Smooth muscle cell (in vitro differentiated cells): ENCODE results near the gene SRSF1. TPM values are rescaled to one million over a fixed set of nuclear protein-coding genes. Genes with fewer than 3 reads are reported as not detected.

ENCODE experiments used
- DNase-seq: peaks from one replicate; lab custom pipeline; 2025; ENCODE audit not compliant: unreplicated experiment; lab: John Stamatoyannopoulos, UW
- H2AFZ ChIP-seq: fragments of 200-600 bp; sonication (generic); 2 replicates; pipeline ENCODE4 v1.6.0; 2016; ENCODE audit warnings: antibody characterized with exemption, low read depth, mild to moderate bottlenecking
- H3F3A ChIP-seq: fragments of 200-600 bp; sonication (generic); 2 replicates; pipeline ENCODE4 v1.6.0; 2017; ENCODE audit warnings: antibody characterized with exemption, low read depth
- H3K27ac ChIP-seq: fragments of 200-600 bp; sonication (generic); 2 replicates; pipeline ENCODE4 v1.5.1; 2016; ENCODE audit warnings: low read depth, mild to moderate bottlenecking
- H3K27me3 ChIP-seq: fragments of 200-600 bp; sonication (generic); 2 replicates; pipeline ENCODE4 v1.6.1; 2016; ENCODE audit warnings: low read depth, mild to moderate bottlenecking
- H3K36me3 ChIP-seq: fragments of 200-600 bp; sonication (generic); 2 replicates; pipeline ENCODE4 v1.5.1; 2016; ENCODE audit warnings: low read depth
- H3K4me1 ChIP-seq: fragments of 200-600 bp; sonication (generic); 2 replicates; pipeline ENCODE4 v1.5.1; 2016; ENCODE audit warnings: low read depth
- H3K4me2 ChIP-seq: fragments of 200-600 bp; sonication (generic); 2 replicates; pipeline ENCODE4 v1.6.0; 2016; ENCODE audit warnings: mild to moderate bottlenecking
- H3K4me3 ChIP-seq: fragments of 200-600 bp; sonication (generic); 2 replicates; pipeline ENCODE4 v1.5.1; 2016; ENCODE audit warnings: mild to moderate bottlenecking
- H3K79me2 ChIP-seq: fragments of 200-600 bp; sonication (generic); 2 replicates; pipeline ENCODE4 v1.6.0; 2016; ENCODE audit warnings: low read depth, mild to moderate bottlenecking
- H3K9ac ChIP-seq: fragments of 200-600 bp; sonication (generic); 2 replicates; pipeline ENCODE4 v1.6.0; 2016; ENCODE audit warnings: low read depth
- H3K9me3 ChIP-seq: fragments of 200-600 bp; sonication (generic); replicated peaks from 2 replicates; pipeline ENCODE4 v1.5.1; 2016; ENCODE audit warnings: low read depth
- H4K20me1 ChIP-seq: fragments of 200-600 bp; sonication (generic); 2 replicates; pipeline ENCODE4 v1.6.0; 2016; ENCODE audit warnings: low read depth
- WGBS: methylation state at CpG from one replicate; pipeline ENCODE4 v1.1.7; 2016; ENCODE audit warnings: low lambda C conversion rate; 5-methylcytosine and 5-hydroxymethylcytosine counted together
- polyA plus RNA-seq: library from polyadenylated mRNA; unstranded; fragments of >200 nt; fragmentation: Nextera tagmentation; extraction: Ambion mirVana; gene quantifications from 2 replicates; pipeline ENCODE4 v1.2.1, GENCODE V29; 2016
- total RNA-seq: library from RNA; depleted of rRNA; stranded (reverse); fragments of >200 nt; gene quantifications from 2 replicates; pipeline ENCODE4 v1.2.3, GENCODE V29; 2014
- TF ChIP-seq, protein P1 (sequence below): fragments of 200-600 bp; sonication (generic); IDR thresholded peaks from 2 replicates; pipeline ENCODE4 v1.5.1; 2017; ENCODE audit warnings: borderline replicate concordance, mild to moderate bottlenecking, antibody characterized with exemption; ENCODE audit not compliant: insufficient read depth, poor library complexity, severe bottlenecking

Gene SRSF1
- total and polyA plus RNA-seq, 2 experiments from 2014 or later = 57.9 to 200 TPM

DNA sequence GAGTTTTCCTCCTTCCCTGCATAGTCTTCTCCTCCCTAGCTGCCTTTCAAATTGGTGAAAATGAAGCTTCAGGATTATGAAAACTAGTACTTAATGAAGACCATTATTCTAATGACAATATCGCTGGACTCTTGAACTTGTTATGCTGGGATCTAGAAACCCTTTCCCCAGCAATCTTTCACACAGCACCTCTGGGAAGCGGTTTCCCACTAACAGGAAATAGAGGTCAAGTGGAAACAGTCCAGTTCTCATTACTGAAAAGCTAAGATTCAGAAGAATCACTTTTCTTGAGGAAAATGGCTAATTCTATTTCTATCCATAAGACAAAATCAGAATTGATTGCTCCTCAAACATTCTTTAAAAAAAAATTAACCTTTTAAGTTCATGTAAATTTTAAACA is 17.0 kb downstream of the SRSF1 start:
- no peaks in the 10 kb centered on the region for H3K27me3 ChIP-seq
- peaks cover 57% of the 10 kb centered on the region for H3F3A ChIP-seq
- peaks cover 35% of the 10 kb centered on the region for H3K4me1 ChIP-seq
- H3K9ac ChIP-seq = no peak overlapping the region
- 91% methylated on average over 2 of the region's 2 CpGs for WGBS
- no peak overlapping the region for H3K4me2 ChIP-seq
- no peak for DNase-seq
- no peaks in the 10 kb centered on the region for H3K9me3 ChIP-seq
- TF ChIP-seq, protein P1, sequence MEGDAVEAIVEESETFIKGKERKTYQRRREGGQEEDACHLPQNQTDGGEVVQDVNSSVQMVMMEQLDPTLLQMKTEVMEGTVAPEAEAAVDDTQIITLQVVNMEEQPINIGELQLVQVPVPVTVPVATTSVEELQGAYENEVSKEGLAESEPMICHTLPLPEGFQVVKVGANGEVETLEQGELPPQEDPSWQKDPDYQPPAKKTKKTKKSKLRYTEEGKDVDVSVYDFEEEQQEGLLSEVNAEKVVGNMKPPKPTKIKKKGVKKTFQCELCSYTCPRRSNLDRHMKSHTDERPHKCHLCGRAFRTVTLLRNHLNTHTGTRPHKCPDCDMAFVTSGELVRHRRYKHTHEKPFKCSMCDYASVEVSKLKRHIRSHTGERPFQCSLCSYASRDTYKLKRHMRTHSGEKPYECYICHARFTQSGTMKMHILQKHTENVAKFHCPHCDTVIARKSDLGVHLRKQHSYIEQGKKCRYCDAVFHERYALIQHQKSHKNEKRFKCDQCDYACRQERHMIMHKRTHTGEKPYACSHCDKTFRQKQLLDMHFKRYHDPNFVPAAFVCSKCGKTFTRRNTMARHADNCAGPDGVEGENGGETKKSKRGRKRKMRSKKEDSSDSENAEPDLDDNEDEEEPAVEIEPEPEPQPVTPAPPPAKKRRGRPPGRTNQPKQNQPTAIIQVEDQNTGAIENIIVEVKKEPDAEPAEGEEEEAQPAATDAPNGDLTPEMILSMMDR = no peak
- H3K27ac ChIP-seq = peak overlapping the region; percentile 99
- H3K79me2 ChIP-seq = peaks cover 26% of the 10 kb centered on the region
- H4K20me1 ChIP-seq = peaks cover 19% of the 10 kb centered on the region
- H2AFZ ChIP-seq = no peak overlapping the region
- no peaks in the 10 kb centered on the region for H3K36me3 ChIP-seq
- no peak overlapping the region for H3K4me3 ChIP-seq

DNA sequence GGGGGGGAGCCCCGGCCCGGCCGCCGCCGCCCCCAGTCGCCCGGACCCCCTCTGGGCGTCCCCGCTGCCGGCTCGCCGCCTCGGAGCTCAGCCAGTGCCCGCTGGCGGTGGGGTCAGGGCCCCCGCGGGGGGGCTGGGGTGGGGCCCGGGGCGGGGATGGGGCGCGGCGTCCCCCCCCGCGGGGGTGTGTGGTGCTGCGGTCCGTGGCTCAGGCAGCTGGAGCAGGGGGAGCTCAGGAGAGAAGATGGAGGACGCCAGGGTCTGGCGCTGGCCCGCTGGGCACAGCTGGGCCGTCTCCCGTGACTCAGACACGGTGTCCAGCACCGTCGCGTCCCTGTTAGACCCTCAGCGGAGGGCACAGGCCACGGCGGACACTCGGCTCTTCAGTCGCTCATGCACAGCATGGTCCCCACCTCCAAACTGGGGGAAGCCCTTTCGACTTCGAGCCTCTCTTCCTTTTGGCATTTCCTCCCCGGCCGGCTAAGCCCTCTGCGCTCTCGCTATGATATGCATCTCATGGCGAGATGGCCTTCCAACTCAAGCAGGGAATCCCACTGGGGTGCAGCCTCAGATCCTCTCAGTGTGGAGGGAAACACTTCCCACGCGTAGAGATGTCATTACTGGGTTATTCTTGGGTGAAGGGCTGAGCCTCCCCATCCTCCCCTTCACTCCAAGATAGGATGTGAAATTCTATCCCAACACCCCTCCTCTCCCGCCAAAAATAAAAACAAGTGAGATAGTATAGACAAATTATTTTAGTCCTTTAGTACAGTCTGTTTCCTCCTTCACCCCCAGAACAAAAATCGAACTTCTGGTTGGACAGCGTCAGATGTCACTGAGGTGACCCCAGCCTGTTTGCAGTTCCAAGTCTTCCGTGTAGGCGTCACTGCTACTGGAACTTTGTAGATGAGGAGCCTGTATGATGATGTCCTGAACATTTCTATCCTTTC is 18.5 kb downstream of the SRSF1 start:
- peaks cover 33% of the 10 kb centered on the region for H4K20me1 ChIP-seq
- H3K27me3 ChIP-seq = no peaks in the 10 kb centered on the region
- H3K4me3 ChIP-seq = peak overlapping the region; percentile 95
- peak overlapping the region; percentile 98 for H3K9ac ChIP-seq
- no peak overlapping the region for H2AFZ ChIP-seq
- 8% methylated on average over 20 of the region's 54 CpGs for WGBS
- TF ChIP-seq, protein P1 = no peak
- H3K4me1 ChIP-seq = peaks cover 34% of the 10 kb centered on the region
- no peaks in the 10 kb centered on the region for H3K9me3 ChIP-seq
- peaks cover 41% of the 10 kb centered on the region for H3K79me2 ChIP-seq
- DNase-seq = peak; percentile 74
- H3F3A ChIP-seq = peaks cover 62% of the 10 kb centered on the region
- no peaks in the 10 kb centered on the region for H3K36me3 ChIP-seq
- H3K4me2 ChIP-seq = peak overlapping the region; percentile 84
- peak overlapping the region; percentile 99 for H3K27ac ChIP-seq

DNA sequence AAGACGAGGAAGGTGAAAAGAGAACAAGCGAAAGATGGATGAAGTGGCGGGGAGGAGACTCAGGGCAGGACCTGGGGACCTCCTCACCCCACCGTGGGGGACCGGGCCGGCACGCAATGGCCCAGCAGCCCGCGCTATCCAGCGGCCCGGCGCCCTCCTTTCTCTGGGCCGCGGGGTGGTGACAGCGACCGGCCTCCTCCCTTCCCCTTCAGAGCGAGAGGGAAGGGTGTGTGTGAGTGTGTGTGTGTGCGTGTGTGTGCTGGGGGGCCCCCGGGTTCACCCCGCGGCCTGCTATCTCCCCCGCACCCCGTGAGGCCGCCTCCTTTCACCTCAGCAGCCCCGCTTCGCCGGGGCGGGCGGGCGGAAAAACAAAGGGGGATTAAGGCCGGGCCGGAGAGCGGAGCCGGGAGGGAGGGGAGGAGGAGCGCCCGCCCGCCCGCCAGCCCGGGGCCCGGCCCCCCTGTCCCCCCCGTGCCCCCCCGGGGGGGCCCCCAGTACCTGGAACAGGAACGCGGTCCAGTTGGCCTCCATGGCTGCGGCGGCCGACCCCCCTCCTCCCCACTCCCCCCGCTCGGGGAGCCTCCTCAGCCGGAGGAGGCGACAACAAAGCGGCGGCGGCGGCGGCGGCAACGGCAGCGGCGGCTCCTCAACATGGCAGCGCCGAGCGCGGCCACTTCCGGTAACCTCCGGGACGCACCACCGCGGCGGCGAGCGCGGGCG is 19.3 kb downstream of the SRSF1 start, which contains the start of gene VEZF1:
VEZF1 (minus strand) TSS at position 674 of the 720 bp plus-strand sequence; CDS start at position 531, 143 bp downstream.
- peaks cover 59% of the 10 kb centered on the region for H3F3A ChIP-seq
- peaks cover 42% of the 10 kb centered on the region for H4K20me1 ChIP-seq
- peak within 1 kb of the TSS; percentile 99 for H3K27ac ChIP-seq
- TF ChIP-seq, protein P1 = no peak
- no peaks in the 10 kb centered on the region for H3K27me3 ChIP-seq
- H3K4me2 ChIP-seq = peak within 1 kb of the TSS; percentile 84
- peak within 1 kb of the TSS; percentile 95 for H3K4me3 ChIP-seq
- peaks cover 49% of the 10 kb centered on the region for H3K79me2 ChIP-seq
- H3K36me3 ChIP-seq = peaks cover under 1% of the 10 kb centered on the region
- H3K9ac ChIP-seq = peak within 1 kb of the TSS; percentile 98
- 0% methylated on average over 22 of the region's 74 CpGs for WGBS
- H3K9me3 ChIP-seq = no peaks in the 10 kb centered on the region
- DNase-seq = peak; percentile 79
- H3K4me1 ChIP-seq = peaks cover 35% of the 10 kb centered on the region
- no peak within 1 kb of the TSS for H2AFZ ChIP-seq
